Measurements from ENCODE around the gene PSMC5.

DNA sequence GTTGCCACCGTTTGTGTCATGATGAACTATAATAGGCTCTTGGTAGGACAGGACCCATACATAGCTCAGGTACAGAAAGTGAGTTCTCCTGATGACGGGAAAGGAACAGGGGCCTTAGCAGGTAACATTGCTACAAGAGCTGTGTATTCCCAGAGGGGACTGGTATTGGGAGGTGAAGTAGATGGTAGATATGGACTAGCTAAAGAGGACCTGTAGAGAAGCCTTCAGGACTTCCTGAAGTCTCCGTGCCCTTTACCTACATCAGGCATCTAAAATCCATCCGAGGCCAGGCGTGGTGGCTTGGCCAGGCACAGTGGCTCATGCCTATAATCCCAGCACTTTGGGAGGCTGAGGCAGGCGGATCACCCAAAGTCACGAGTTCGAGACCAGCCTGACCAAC lies 28.0 kb downstream of the PSMC5 start:
- TF ChIP-seq, protein P1, sequence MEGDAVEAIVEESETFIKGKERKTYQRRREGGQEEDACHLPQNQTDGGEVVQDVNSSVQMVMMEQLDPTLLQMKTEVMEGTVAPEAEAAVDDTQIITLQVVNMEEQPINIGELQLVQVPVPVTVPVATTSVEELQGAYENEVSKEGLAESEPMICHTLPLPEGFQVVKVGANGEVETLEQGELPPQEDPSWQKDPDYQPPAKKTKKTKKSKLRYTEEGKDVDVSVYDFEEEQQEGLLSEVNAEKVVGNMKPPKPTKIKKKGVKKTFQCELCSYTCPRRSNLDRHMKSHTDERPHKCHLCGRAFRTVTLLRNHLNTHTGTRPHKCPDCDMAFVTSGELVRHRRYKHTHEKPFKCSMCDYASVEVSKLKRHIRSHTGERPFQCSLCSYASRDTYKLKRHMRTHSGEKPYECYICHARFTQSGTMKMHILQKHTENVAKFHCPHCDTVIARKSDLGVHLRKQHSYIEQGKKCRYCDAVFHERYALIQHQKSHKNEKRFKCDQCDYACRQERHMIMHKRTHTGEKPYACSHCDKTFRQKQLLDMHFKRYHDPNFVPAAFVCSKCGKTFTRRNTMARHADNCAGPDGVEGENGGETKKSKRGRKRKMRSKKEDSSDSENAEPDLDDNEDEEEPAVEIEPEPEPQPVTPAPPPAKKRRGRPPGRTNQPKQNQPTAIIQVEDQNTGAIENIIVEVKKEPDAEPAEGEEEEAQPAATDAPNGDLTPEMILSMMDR (IDR thresholded peaks at IDR 0.05), result no peak
- no peak for TF ChIP-seq POLR2A (IDR thresholded peaks at IDR 0.05)

All from ovary (tissue), 3 donors.